ENCODE results near the gene PCDHGA8. TPM values are rescaled to one million over a fixed set of nuclear protein-coding genes. Genes with fewer than 3 reads are reported as not detected.

The PCDHGA8 gene
- polyA plus RNA-seq, 1 of the 3 experiments (the other 2 are of a cell fraction), result 0.12 TPM

GRCh38 chr5:141362719-141363118 lies 29.7 kb upstream of the PCDHGA8 start:
- CTCF ChIA-PET, result no interaction called here
- no peaks in the 10 kb centered on the region for H4K20me1 ChIP-seq (ENCODE audit: insufficient read depth)
- H3K9ac ChIP-seq, result no peak overlapping the region
- TF ChIP-seq REST (IDR thresholded peaks at IDR 0.05; ENCODE audit: low read depth, low read length) (no peak), NFIC (IDR thresholded peaks at IDR 0.05; ENCODE audit: borderline replicate concordance) (no peak), NRF1 (IDR thresholded peaks at IDR 0.05; ENCODE audit: low read depth, low read length) (no peak), FOXM1 (IDR thresholded peaks at IDR 0.05; ENCODE audit: low read depth) (no peak), MXI1 (IDR thresholded peaks at IDR 0.05; ENCODE audit: low read depth, low read length) (no peak), CHD2 (IDR thresholded peaks at IDR 0.05; ENCODE audit: low read length, partially characterized antibody) (no peak), RAD21 (IDR thresholded peaks at IDR 0.05; ENCODE audit: low read length) (no peak), JUND (IDR thresholded peaks at IDR 0.05) (no peak), GABPA (IDR thresholded peaks at IDR 0.05; ENCODE audit: low read depth) (no peak)
- TF ChIP-seq, protein P1, sequence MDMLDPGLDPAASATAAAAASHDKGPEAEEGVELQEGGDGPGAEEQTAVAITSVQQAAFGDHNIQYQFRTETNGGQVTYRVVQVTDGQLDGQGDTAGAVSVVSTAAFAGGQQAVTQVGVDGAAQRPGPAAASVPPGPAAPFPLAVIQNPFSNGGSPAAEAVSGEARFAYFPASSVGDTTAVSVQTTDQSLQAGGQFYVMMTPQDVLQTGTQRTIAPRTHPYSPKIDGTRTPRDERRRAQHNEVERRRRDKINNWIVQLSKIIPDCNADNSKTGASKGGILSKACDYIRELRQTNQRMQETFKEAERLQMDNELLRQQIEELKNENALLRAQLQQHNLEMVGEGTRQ (IDR thresholded peaks at IDR 0.05; ENCODE audit: borderline replicate concordance, low read depth, low read length), result no peak
- TF ChIP-seq, protein P2, sequence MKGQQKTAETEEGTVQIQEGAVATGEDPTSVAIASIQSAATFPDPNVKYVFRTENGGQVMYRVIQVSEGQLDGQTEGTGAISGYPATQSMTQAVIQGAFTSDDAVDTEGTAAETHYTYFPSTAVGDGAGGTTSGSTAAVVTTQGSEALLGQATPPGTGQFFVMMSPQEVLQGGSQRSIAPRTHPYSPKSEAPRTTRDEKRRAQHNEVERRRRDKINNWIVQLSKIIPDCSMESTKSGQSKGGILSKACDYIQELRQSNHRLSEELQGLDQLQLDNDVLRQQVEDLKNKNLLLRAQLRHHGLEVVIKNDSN (IDR thresholded peaks at IDR 0.05; ENCODE audit: borderline replicate concordance, low read depth), result no peak
- no peaks in the 10 kb centered on the region for H3F3A ChIP-seq (replicated peaks; ENCODE audit: insufficient read depth)
- no peak overlapping the region for H2AFZ ChIP-seq (ENCODE audit: low read depth)
- POLR2A ChIA-PET, result no interaction called here
- DNase-seq, result no peak
- H3K9me3 ChIP-seq, result no peaks in the 10 kb centered on the region; the same call in 1 of the 2 replicates
- no peaks in the 10 kb centered on the region for H3K27me3 ChIP-seq (ENCODE audit: insufficient read depth)
- H3K4me2 ChIP-seq, result no peak overlapping the region
- no peaks in the 10 kb centered on the region for H3K4me1 ChIP-seq (ENCODE audit: control insufficient read depth in 1 of 2, insufficient read depth in 2 of 2, low read depth in 1 of 2, low read length in 1 of 2)
- no peak overlapping the region for H3K4me3 ChIP-seq (ENCODE audit: low read depth in 2 of 2, low read length in 1 of 2)
- H3K36me3 ChIP-seq (replicated peaks in 1 of 2; ENCODE audit: control insufficient read depth in 1 of 2, insufficient read depth in 2 of 2, low read length in 1 of 2), result peaks cover 0 to 6% of the 10 kb centered on the region in 2 experiments
- H3K9me2 ChIP-seq, result no peaks in the 10 kb centered on the region
- H3K79me2 ChIP-seq (ENCODE audit: insufficient read depth), result no peaks in the 10 kb centered on the region
- H3K27ac ChIP-seq (ENCODE audit: low read depth in 2 of 2, low read length in 1 of 2), result no peak overlapping the region

DNA sequence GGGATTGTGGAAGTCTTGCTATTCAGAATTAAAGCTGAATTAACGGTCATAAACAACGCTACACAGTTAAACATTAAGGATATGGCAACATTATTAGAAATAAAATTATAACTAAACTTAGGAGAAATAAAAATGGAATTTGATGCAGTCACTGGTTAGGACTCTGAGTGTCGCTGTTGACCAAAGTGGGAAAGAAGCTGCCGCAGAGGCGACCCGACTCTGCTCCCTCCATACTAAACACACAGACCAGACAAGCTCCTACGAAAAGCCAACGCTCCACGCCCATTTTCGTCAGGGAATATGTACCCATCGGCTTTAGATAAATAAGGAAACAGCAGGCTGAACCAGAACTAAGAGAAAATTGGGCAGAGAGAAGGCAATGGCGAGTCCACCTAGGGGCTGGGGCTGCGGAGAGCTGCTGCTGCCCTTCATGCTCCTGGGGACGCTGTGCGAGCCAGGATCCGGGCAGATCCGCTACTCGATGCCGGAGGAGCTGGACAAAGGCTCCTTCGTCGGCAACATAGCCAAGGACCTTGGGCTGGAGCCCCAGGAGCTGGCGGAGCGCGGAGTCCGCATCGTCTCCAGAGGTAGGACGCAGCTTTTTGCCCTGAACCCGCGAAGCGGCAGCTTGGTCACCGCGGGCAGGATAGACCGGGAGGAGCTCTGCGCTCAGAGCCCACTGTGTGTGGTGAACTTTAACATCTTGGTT lies 28.3 kb upstream of the PCDHGA8 start, which contains the start of gene PCDHGA5:
PCDHGA5 (plus strand) TSS at position 211 of the 709 bp plus-strand sequence; CDS start at position 380, 169 bp downstream.
- Histone ChIP-seq H3K4me3 (ENCODE audit: low read depth in 2 of 2, low read length in 1 of 2) (no peak within 1 kb of the TSS), H3K79me2 (ENCODE audit: insufficient read depth) (no peaks in the 10 kb centered on the region), H3K9me3 (peaks cover 7% of the 10 kb centered on the region; the same call in 1 of the 2 replicates), H3K27ac (ENCODE audit: low read depth in 2 of 2, low read length in 1 of 2) (no peak within 1 kb of the TSS), H2AFZ (ENCODE audit: low read depth) (no peak within 1 kb of the TSS), H3K4me1 (ENCODE audit: control insufficient read depth in 1 of 2, insufficient read depth in 2 of 2, low read depth in 1 of 2, low read length in 1 of 2) (no peaks in the 10 kb centered on the region), H3K36me3 (replicated peaks in 1 of 2; ENCODE audit: control insufficient read depth in 1 of 2, insufficient read depth in 2 of 2, low read length in 1 of 2) (peaks cover 0 to 7% of the 10 kb centered on the region in 2 experiments), H3F3A (replicated peaks; ENCODE audit: insufficient read depth) (no peaks in the 10 kb centered on the region), H4K20me1 (ENCODE audit: insufficient read depth) (no peaks in the 10 kb centered on the region), H3K9me2 (no peaks in the 10 kb centered on the region), H3K9ac (no peak within 1 kb of the TSS), H3K27me3 (ENCODE audit: insufficient read depth) (no peaks in the 10 kb centered on the region), H3K4me2 (no peak within 1 kb of the TSS)
- POLR2A ChIA-PET, result no interaction called here
- DNase-seq, result no peak
- TF ChIP-seq FOSL2 (IDR thresholded peaks at IDR 0.05; ENCODE audit: borderline replicate concordance, low read depth), result no peak
- no peak for TF ChIP-seq TCF12 (IDR thresholded peaks at IDR 0.05)
- no peak for TF ChIP-seq NRF1 (IDR thresholded peaks at IDR 0.05; ENCODE audit: low read depth, low read length)
- no peak for TF ChIP-seq TAF1 (IDR thresholded peaks at IDR 0.05; ENCODE audit: borderline replicate concordance, low read depth, low read length)
- no peak for TF ChIP-seq RFX5 (IDR thresholded peaks at IDR 0.05; ENCODE audit: low read length)
- CTCF ChIA-PET, result interaction anchor here (0.9 to 1.4 kb wide), 3 partner anchors 14 to 194 kb away, joined by 3 to 7 read pairs (median 3); partner anchors contain the start of gene PCDHGB1
- WGBS (ENCODE audit: low lambda C conversion rate), result 62% methylated on average over 34 of the region's 34 CpGs
